Caco-2 (cell line): ENCODE measurements around the gene TMEM131L. TPM values are rescaled to one million over a fixed set of nuclear protein-coding genes. Genes with fewer than 3 reads are reported as not detected.
A peak's percentile ranks its signal among the peaks of the same experiment; 100 is the strongest.

Experiments
- BruUV-seq: library from RNA; stranded (reverse); fragments of 400-500 nt; replicated peaks from 2 replicates; lab custom pipeline; 2021; lab: Mats Ljungman, UMichigan
- CTCF ChIA-PET: fragments of 300-600 bp; sonication (Branson Sonifier 250); formaldehyde crosslinking; loops from one replicate; lab custom pipeline; 2022; ENCODE audit warnings: antibody characterized with exemption; lab: Charles Lee
- POLR2A ChIA-PET: fragments of 300-600 bp; sonication (Branson Sonifier 250); formaldehyde crosslinking; loops from one replicate; lab custom pipeline; 2022; ENCODE audit warnings: antibody characterized with exemption; lab: Charles Lee
- DNase-seq, 2 experiments: peaks; one replicate each; pipeline versions ENCODE4 v3.0.0 to v3.0.0-alpha.2; 2020 to 2022
- H3K27me3 ChIP-seq: replicated peaks from 2 replicates; pipeline ENCODE4 v1.6.0; 2011; ENCODE audit warnings: low read length; ENCODE audit not compliant: control insufficient read depth, insufficient read depth
- H3K36me3 ChIP-seq: 2 replicates; pipeline ENCODE4 v1.5.1; 2011; ENCODE audit warnings: low read length; ENCODE audit not compliant: control insufficient read depth, insufficient read depth
- H3K4me1 ChIP-seq: fragments of 250-450 bp; sonication (Bioruptor Pico); 2 replicates; pipeline ENCODE4 v1.5.1; 2020; ENCODE audit warnings: mild to moderate bottlenecking
- H3K4me3 ChIP-seq: 2 replicates; pipeline ENCODE4 v1.5.1; 2011; ENCODE audit warnings: low read depth, mild to moderate bottlenecking, control low read depth, low read length
- H3K9me3 ChIP-seq: fragments of 250-450 bp; sonication (Bioruptor Pico); 2 replicates; pipeline ENCODE4 v1.5.1; 2020; ENCODE audit warnings: mild to moderate bottlenecking, moderate library complexity
- H3K27ac Mint-ChIP-seq: one replicate; pipeline ENCODE4 v1.8.0; 2022; ENCODE audit warnings: mixed read lengths; ENCODE audit not compliant: unreplicated experiment
- H3K27me3 Mint-ChIP-seq: one replicate; pipeline ENCODE4 v1.8.0; 2022; ENCODE audit warnings: mixed read lengths; ENCODE audit not compliant: insufficient read depth, unreplicated experiment
- H3K36me3 Mint-ChIP-seq: one replicate; pipeline ENCODE4 v1.8.0; 2022; ENCODE audit warnings: mild to moderate bottlenecking, mixed read lengths; ENCODE audit not compliant: insufficient read depth, unreplicated experiment
- H3K4me1 Mint-ChIP-seq: one replicate; pipeline ENCODE4 v1.8.0; 2022; ENCODE audit warnings: low read depth, mixed read lengths; ENCODE audit not compliant: unreplicated experiment
- H3K4me3 Mint-ChIP-seq: one replicate; pipeline ENCODE4 v1.8.0; 2022; ENCODE audit warnings: mild to moderate bottlenecking, moderate library complexity, mixed read lengths; ENCODE audit not compliant: unreplicated experiment
- H3K9me3 Mint-ChIP-seq: one replicate; pipeline ENCODE4 v1.8.0; 2022; ENCODE audit warnings: mixed read lengths; ENCODE audit not compliant: unreplicated experiment
- intact Hi-C: fragments of 100-400 bp; cut with micrococcal nuclease; formaldehyde crosslinking; loops from one replicate; pipeline ENCODE4 v1.10.0; 2022; ENCODE audit not compliant: unreplicated experiment
- total RNA-seq: library from RNA; stranded (reverse); gene quantifications from 2 replicates; pipeline ENCODE4 v1.2.3, GENCODE V29; 2022
- TF ChIP-seq, protein P1 (sequence below), 2 experiments: fragments of 200-600 bp in 1 of 2; IDR thresholded peaks; 1 replicate in 1 of 2; 2 replicates in 1 of 2; pipeline versions ENCODE4 v1.5.1 to v1.8.0; 2011 to 2022; ENCODE audit warnings: antibody characterized with exemption in 1 of 2, control low read depth in 1 of 2, inconsistent platforms in 1 of 2, low read depth in 1 of 2, low read length in 1 of 2, mild to moderate bottlenecking in 1 of 2, moderate library complexity in 1 of 2; ENCODE audit not compliant: insufficient read depth in 1 of 2, severe bottlenecking in 1 of 2, unreplicated experiment in 1 of 2

TMEM131L gene
- total RNA-seq, 1 experiment from 2014 or later = 20.8 TPM

DNA sequence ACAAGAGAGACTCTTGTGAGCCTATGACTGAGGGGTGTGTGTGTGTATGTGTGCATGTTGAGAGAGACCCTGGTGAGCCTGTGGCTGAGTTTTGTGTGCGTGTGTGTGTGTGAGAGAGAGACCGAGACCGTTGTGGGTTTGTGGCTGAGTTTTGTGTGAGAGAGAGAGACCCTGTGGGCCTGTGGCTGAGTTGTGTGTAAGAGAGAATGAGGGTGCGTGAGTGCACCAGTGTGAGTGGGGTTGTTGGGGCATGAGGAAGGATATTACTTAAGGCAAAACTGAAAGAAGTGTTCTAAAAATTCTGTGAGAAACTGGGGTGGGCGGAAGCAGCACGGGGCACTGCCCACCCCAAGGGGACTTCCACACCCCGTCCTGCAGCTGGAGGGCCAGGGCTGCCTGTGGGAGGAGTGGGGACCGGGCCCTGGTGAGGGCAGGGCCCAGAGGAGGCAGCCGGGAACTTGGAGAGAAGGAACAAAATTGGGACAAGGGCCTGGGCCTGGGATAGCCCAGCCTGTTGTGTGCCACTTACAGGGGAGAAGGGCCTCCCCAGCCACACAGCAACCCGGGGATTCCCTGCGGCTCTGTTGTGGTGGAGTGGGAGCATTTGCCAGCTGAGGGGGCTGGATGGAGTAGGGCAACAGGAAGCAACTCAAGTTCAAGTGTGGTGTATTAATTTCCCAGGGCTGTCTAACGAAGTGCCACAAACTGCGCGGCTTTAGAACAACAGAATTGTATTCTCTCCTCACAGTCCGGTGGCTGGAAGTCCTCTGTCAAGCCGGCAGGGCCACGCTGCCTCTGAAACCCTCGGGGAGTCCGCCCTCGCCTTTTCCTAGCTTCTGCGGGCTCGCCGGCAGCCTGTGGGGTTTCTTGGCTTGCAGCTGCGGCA is 22.1 kb downstream of the TMEM131L start:
- H3K27ac Mint-ChIP-seq = peak overlapping the region; percentile 73
- Histone ChIP-seq H3K9me3 (no peaks in the 10 kb centered on the region), H3K36me3 (no peaks in the 10 kb centered on the region), H3K4me1 (peaks cover 35% of the 10 kb centered on the region), H3K4me3 (no peak overlapping the region), H3K27me3 (no peaks in the 10 kb centered on the region)
- H3K4me3 Mint-ChIP-seq = peak overlapping the region; percentile 27
- ChIA-PET CTCF (no interaction called here), POLR2A (interaction anchor here (0.5 kb wide), 1 partner anchor 553 kb away, joined by 3 read pairs; no protein-coding TSS in a partner anchor)
- H3K27me3 Mint-ChIP-seq = no peaks in the 10 kb centered on the region
- intact Hi-C loops = no loop called here
- BruUV-seq = no TSS peak
- no peak for DNase-seq
- H3K4me1 Mint-ChIP-seq = peaks cover 33% of the 10 kb centered on the region
- H3K36me3 Mint-ChIP-seq = no peaks in the 10 kb centered on the region
- H3K9me3 Mint-ChIP-seq = peaks cover 10% of the 10 kb centered on the region
- TF ChIP-seq, protein P1, sequence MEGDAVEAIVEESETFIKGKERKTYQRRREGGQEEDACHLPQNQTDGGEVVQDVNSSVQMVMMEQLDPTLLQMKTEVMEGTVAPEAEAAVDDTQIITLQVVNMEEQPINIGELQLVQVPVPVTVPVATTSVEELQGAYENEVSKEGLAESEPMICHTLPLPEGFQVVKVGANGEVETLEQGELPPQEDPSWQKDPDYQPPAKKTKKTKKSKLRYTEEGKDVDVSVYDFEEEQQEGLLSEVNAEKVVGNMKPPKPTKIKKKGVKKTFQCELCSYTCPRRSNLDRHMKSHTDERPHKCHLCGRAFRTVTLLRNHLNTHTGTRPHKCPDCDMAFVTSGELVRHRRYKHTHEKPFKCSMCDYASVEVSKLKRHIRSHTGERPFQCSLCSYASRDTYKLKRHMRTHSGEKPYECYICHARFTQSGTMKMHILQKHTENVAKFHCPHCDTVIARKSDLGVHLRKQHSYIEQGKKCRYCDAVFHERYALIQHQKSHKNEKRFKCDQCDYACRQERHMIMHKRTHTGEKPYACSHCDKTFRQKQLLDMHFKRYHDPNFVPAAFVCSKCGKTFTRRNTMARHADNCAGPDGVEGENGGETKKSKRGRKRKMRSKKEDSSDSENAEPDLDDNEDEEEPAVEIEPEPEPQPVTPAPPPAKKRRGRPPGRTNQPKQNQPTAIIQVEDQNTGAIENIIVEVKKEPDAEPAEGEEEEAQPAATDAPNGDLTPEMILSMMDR (IDR thresholded peaks at IDR 0.05; ENCODE audit: insufficient read depth in 1 of 2, low read depth in 1 of 2, low read length in 1 of 2, severe bottlenecking in 1 of 2, unreplicated experiment in 1 of 2) = no peak

DNA sequence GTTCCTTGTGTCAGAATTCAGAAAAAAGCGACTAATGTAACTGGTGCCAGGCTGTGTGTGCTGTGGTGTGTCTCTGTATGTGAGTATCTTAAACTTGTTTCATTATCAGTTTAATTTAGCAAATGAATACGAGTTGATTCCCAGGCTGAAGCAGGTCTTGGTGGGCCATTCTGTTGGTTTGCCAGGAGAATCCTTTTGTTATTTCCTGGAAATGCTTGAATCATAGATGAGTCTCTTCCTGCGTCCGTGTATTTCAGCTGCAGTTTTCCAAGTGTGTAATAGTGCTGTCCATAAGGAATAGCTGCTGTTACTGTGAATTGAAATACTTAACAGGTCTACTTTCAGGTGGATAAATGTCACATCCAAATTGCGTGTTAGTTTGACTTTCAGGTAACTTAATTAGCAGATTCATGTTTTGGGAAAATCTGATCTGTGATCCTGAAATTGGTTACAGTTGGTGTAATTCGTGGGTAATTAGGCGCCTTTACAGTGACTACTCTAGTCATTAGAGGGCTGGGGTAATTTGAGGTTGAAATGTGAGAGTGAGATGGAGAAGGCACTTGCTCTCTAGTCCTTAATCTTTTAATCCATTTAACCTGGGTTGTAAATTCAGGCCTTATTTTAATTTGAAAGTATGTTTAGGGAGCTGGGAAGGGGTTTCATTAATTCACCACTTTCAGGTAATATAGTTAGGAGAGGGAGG is 23.8 kb downstream of the TMEM131L start:
- ChIA-PET POLR2A (no interaction called here), CTCF (no interaction called here)
- Mint-ChIP-seq H3K27ac (no peak overlapping the region), H3K4me3 (no peak overlapping the region), H3K4me1 (peaks cover 33% of the 10 kb centered on the region), H3K27me3 (no peaks in the 10 kb centered on the region), H3K9me3 (peaks cover 10% of the 10 kb centered on the region), H3K36me3 (no peaks in the 10 kb centered on the region)
- TF ChIP-seq, protein P1 (IDR thresholded peaks at IDR 0.05; ENCODE audit: insufficient read depth in 1 of 2, low read depth in 1 of 2, low read length in 1 of 2, severe bottlenecking in 1 of 2, unreplicated experiment in 1 of 2) = no peak
- no peak for DNase-seq
- no peaks in the 10 kb centered on the region for H3K27me3 ChIP-seq
- H3K9me3 ChIP-seq = no peaks in the 10 kb centered on the region
- peaks cover 29% of the 10 kb centered on the region for H3K4me1 ChIP-seq
- H3K4me3 ChIP-seq = no peak overlapping the region
- intact Hi-C loops = no loop called here
- no TSS peak for BruUV-seq
- no peaks in the 10 kb centered on the region for H3K36me3 ChIP-seq

DNA sequence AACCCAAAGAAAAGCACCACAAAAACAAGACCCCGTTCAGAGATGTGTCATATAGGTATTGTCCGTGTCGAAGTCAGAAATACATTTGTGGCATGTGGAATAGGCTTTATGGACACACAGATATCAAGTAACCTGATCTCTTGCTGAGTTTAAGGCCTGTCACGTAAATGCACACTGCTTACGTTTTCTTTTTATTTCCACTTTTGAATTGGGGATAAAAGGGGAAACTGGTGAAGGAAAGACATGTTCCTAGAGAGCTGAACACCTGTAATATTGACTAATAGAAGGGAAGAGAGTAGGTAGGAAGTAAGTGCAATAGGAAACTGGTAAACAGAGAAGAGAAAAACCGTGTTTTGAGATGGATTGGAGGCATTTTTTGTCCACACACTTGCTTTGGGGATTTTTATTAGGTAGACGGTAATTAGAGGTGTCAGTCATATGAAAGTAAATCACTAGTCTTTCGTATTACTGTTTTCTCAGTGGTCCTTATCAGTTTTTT is 24.9 kb downstream of the TMEM131L start:
- Histone ChIP-seq H3K9me3 (no peaks in the 10 kb centered on the region), H3K27me3 (no peaks in the 10 kb centered on the region), H3K4me3 (no peak overlapping the region), H3K36me3 (no peaks in the 10 kb centered on the region), H3K4me1 (peaks cover 19% of the 10 kb centered on the region)
- no peak overlapping the region for H3K4me3 Mint-ChIP-seq
- intact Hi-C loops = no loop called here
- POLR2A ChIA-PET = no interaction called here
- H3K27ac Mint-ChIP-seq = no peak overlapping the region
- TF ChIP-seq, protein P1 (IDR thresholded peaks at IDR 0.05; ENCODE audit: insufficient read depth in 1 of 2, low read depth in 1 of 2, low read length in 1 of 2, severe bottlenecking in 1 of 2, unreplicated experiment in 1 of 2) = no peak
- no peaks in the 10 kb centered on the region for H3K36me3 Mint-ChIP-seq
- peaks cover 28% of the 10 kb centered on the region for H3K4me1 Mint-ChIP-seq
- H3K27me3 Mint-ChIP-seq = no peaks in the 10 kb centered on the region
- BruUV-seq = no TSS peak
- H3K9me3 Mint-ChIP-seq = peaks cover 10% of the 10 kb centered on the region
- CTCF ChIA-PET = no interaction called here
- no peak for DNase-seq
